ENCODE measurements around the gene SACM1L. TPM values are rescaled to one million over a fixed set of nuclear protein-coding genes. Genes with fewer than 3 reads are reported as not detected.

The SACM1L gene
- total RNA-seq, 1 experiment from 2014 or later = 79.6 TPM

GRCh38 chr3:45786801-45787495, 97.8 kb downstream of the SACM1L start:
- CTCF ChIA-PET = interaction anchor here (2.0 kb wide), 1 partner anchor 26 kb away, joined by 4 read pairs; no protein-coding TSS in a partner anchor
- DNase-seq (ENCODE audit: low spot score) (no peak), ATAC-seq (no peak)
- H3K4me1 Mint-ChIP-seq = peaks cover 6% of the 10 kb centered on the region
- H3K36me3 Mint-ChIP-seq = peaks cover 15% of the 10 kb centered on the region
- POLR2A ChIA-PET = no interaction called here
- peaks cover 9% of the 10 kb centered on the region; the same call in 1 of the 2 replicates for H3K27me3 Mint-ChIP-seq (ENCODE audit: low read depth)
- TF ChIP-seq NR2C2 (CRISPR knock-in tag; IDR thresholded peaks at IDR 0.05) (no peak), ESRRA (CRISPR knock-in tag; IDR thresholded peaks at IDR 0.05; ENCODE audit: borderline replicate concordance) (no peak), HMGXB4 (CRISPR knock-in tag; IDR thresholded peaks at IDR 0.05) (no peak), ATF3 (CRISPR knock-in tag; conservative IDR thresholded peaks at IDR 0.05) (no peak), ZNF423 (CRISPR knock-in tag; IDR thresholded peaks at IDR 0.05) (no peak), NFATC4 (CRISPR knock-in tag; IDR thresholded peaks at IDR 0.05) (no peak), CBFB (CRISPR knock-in tag; IDR thresholded peaks at IDR 0.05; ENCODE audit: low read depth) (no peak), ZNF232 (CRISPR knock-in tag; IDR thresholded peaks at IDR 0.05) (no peak), ZNF396 (CRISPR knock-in tag; IDR thresholded peaks at IDR 0.05; ENCODE audit: borderline replicate concordance) (no peak), ZNF219 (CRISPR knock-in tag; IDR thresholded peaks at IDR 0.05; ENCODE audit: borderline replicate concordance) (no peak), TP53 (CRISPR knock-in tag; IDR thresholded peaks at IDR 0.05) (no peak), AFF4 (CRISPR knock-in tag; IDR thresholded peaks at IDR 0.05; ENCODE audit: borderline replicate concordance) (no peak)
- no peak overlapping the region for H3K27ac Mint-ChIP-seq
- peaks cover 39% of the 10 kb centered on the region for H3K9me3 Mint-ChIP-seq
- no peak overlapping the region for H3K4me3 Mint-ChIP-seq

GRCh38 chr3:45787551-45787950, 98.4 kb downstream of the SACM1L start:
- DNase-seq (ENCODE audit: low spot score) (no peak), ATAC-seq (no peak)
- H3K36me3 Mint-ChIP-seq = peaks cover 15% of the 10 kb centered on the region
- H3K4me1 Mint-ChIP-seq = peaks cover 6% of the 10 kb centered on the region
- peaks cover 39% of the 10 kb centered on the region for H3K9me3 Mint-ChIP-seq
- no peak overlapping the region for H3K27ac Mint-ChIP-seq
- no peak overlapping the region for H3K4me3 Mint-ChIP-seq
- H3K27me3 Mint-ChIP-seq (ENCODE audit: low read depth) = peaks cover 9% of the 10 kb centered on the region; the same call in 1 of the 2 replicates
- ChIA-PET POLR2A (no interaction called here), CTCF (interaction anchor here (2.0 kb wide), 1 partner anchor 26 kb away, joined by 4 read pairs; no protein-coding TSS in a partner anchor)
- TF ChIP-seq ARID4B (CRISPR knock-in tag; IDR thresholded peaks at IDR 0.05; ENCODE audit: borderline replicate concordance) (no peak), ZNF425 (CRISPR knock-in tag; conservative IDR thresholded peaks at IDR 0.05) (no peak), CBFB (CRISPR knock-in tag; IDR thresholded peaks at IDR 0.05; ENCODE audit: low read depth) (no peak), E2F4 (CRISPR knock-in tag; IDR thresholded peaks at IDR 0.05; ENCODE audit: borderline replicate concordance, low read depth) (no peak), MAX (CRISPR knock-in tag; IDR thresholded peaks at IDR 0.05) (no peak), ZNF121 (CRISPR knock-in tag; IDR thresholded peaks at IDR 0.05) (no peak), SP1 (CRISPR knock-in tag; conservative IDR thresholded peaks at IDR 0.05) (no peak), ZMAT4 (CRISPR knock-in tag; IDR thresholded peaks at IDR 0.05) (no peak), GRHL2 (CRISPR knock-in tag; IDR thresholded peaks at IDR 0.05; ENCODE audit: insufficient replicate concordance, severe bottlenecking) (no peak)
